ENCODE measurements around the gene GFI1B. TPM values are rescaled to one million over a fixed set of nuclear protein-coding genes. Genes with fewer than 3 reads are reported as not detected.

The GFI1B gene
- polyA plus RNA-seq, 1 experiment = not detected

- TF ChIP-seq, protein P1, sequence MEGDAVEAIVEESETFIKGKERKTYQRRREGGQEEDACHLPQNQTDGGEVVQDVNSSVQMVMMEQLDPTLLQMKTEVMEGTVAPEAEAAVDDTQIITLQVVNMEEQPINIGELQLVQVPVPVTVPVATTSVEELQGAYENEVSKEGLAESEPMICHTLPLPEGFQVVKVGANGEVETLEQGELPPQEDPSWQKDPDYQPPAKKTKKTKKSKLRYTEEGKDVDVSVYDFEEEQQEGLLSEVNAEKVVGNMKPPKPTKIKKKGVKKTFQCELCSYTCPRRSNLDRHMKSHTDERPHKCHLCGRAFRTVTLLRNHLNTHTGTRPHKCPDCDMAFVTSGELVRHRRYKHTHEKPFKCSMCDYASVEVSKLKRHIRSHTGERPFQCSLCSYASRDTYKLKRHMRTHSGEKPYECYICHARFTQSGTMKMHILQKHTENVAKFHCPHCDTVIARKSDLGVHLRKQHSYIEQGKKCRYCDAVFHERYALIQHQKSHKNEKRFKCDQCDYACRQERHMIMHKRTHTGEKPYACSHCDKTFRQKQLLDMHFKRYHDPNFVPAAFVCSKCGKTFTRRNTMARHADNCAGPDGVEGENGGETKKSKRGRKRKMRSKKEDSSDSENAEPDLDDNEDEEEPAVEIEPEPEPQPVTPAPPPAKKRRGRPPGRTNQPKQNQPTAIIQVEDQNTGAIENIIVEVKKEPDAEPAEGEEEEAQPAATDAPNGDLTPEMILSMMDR (IDR thresholded peaks at IDR 0.05; ENCODE audit: insufficient read depth, low read depth, low read length) = no peak
- Histone ChIP-seq H3K27me3 (ENCODE audit: control insufficient read depth, insufficient read depth, low read length) (no peaks in the 10 kb centered on the region; the same call in 1 of the 2 replicates), H3K36me3 (ENCODE audit: control insufficient read depth, insufficient read depth, low read length) (no peaks in the 10 kb centered on the region), H3K4me3 (ENCODE audit: low read depth, low read length) (no peak overlapping the region)
- CTCF ChIA-PET = interaction anchor here (0.8 to 0.9 kb wide), 2 partner anchors 11 to 45 kb away, joined by 3 to 4 read pairs; no protein-coding TSS in a partner anchor
- DNase-seq (ENCODE audit: low read depth) = no peak
- POLR2A ChIA-PET = no interaction called here
These were observed 32.3 kb upstream of the GFI1B start for GRCh38 chr9:132946211-132946610.

DNA sequence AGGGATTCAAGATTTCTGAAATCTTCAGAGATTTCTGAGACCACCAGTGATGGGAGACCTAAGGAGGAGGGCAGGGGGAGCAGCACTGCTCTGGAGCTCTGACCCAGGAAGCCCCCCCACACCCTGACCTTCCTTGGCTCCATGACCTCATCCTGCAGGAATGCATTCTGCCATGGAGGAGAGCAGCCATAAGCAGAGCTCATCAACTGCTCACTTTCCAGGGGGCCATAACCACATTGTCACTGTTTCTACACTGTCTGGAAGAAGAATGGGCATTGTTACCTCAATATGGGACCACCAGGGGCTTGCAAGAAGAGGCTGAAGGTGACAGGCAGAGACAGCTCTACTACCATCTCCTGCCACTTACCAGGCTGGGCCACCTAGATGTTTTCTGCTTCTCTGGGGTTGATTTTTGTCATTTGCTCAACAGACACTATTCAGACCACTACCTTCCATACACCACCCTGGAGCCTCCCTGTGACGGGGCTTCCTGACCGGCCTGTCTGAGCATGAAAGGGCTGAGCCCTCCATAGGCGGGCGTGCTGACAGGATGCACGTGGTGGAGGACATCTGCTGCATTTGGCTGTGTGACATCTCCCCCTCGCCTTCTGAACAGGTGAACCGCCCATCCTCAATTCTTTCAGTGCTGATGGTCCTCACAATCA lies 31.7 kb upstream of the GFI1B start:
- Histone ChIP-seq H3K36me3 (ENCODE audit: control insufficient read depth, insufficient read depth, low read length) (no peaks in the 10 kb centered on the region), H3K27me3 (ENCODE audit: control insufficient read depth, insufficient read depth, low read length) (no peaks in the 10 kb centered on the region; the same call in 1 of the 2 replicates), H3K4me3 (ENCODE audit: low read depth, low read length) (no peak overlapping the region)
- POLR2A ChIA-PET = no interaction called here
- CTCF ChIA-PET = interaction anchor here (0.8 to 0.9 kb wide), 2 partner anchors 11 to 45 kb away, joined by 3 to 4 read pairs; no protein-coding TSS in a partner anchor
- no peak for DNase-seq (ENCODE audit: low read depth)
- TF ChIP-seq, protein P1 (IDR thresholded peaks at IDR 0.05; ENCODE audit: insufficient read depth, low read depth, low read length) = no peak

DNA sequence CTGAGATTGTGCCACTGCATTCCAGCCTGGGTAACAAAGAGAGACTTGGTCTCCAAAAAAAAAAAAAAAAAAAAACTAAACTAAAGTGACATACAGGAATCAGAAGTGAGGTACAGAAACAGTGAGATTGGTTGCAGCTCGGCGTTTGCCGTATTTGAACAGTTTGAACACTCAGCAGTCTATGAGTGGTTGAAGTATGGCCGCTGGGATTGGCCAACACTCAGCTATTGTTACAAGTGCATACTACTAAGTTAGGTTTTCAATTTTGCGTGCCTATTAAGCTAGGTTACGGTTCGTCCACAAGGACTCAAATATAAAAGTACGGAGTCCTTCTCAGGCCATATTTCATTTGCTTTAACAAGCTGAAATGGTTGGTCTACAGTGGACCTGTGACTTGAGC lies 30.7 kb upstream of the GFI1B start:
- DNase-seq (ENCODE audit: low read depth) = no peak
- Histone ChIP-seq H3K4me3 (ENCODE audit: low read depth, low read length) (no peak overlapping the region), H3K27me3 (ENCODE audit: control insufficient read depth, insufficient read depth, low read length) (no peaks in the 10 kb centered on the region; the same call in 1 of the 2 replicates), H3K36me3 (ENCODE audit: control insufficient read depth, insufficient read depth, low read length) (no peaks in the 10 kb centered on the region)
- TF ChIP-seq, protein P1 (IDR thresholded peaks at IDR 0.05; ENCODE audit: insufficient read depth, low read depth, low read length) = no peak
- CTCF ChIA-PET = no interaction called here
- POLR2A ChIA-PET = no interaction called here

- POLR2A ChIA-PET = no interaction called here
These were observed 29.9 kb upstream of the GFI1B start for GRCh38 chr9:132948482-132949050.

DNA sequence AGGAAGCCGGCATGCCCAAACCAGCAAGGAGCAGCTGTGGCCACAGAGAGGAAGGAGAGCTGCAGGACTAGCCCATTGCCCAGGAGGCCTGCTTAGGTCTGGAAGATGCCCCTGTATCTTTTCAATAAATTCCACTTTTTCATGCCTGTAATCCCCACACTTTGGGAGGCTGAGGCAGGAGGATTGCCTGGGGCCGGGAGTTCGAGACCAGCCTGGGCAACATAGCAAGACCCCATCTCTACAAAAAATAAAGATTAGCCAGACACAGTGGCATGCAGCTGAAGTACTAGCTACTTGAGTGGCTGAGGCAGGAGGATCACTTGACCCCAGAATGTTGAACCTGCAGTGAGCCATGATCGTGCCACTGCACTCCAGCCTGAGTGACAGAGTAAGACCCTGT lies 28.8 kb upstream of the GFI1B start:
- no peaks in the 10 kb centered on the region for H3K36me3 ChIP-seq (ENCODE audit: control insufficient read depth, insufficient read depth, low read length)
- H3K27me3 ChIP-seq (ENCODE audit: control insufficient read depth, insufficient read depth, low read length) = no peaks in the 10 kb centered on the region; the same call in 1 of the 2 replicates
- no peak for DNase-seq (ENCODE audit: low read depth)
- H3K4me3 ChIP-seq (ENCODE audit: low read depth, low read length) = no peak overlapping the region
- TF ChIP-seq, protein P1 (IDR thresholded peaks at IDR 0.05; ENCODE audit: insufficient read depth, low read depth, low read length) = no peak
- ChIA-PET CTCF (no interaction called here), POLR2A (no interaction called here)

More at GRCh38 chr9:132948482-132949050, 29.9 kb upstream of the GFI1B start:
- no peak overlapping the region for H3K4me3 ChIP-seq (ENCODE audit: low read depth, low read length)
- CTCF ChIA-PET = interaction anchor here (0.6 to 1.1 kb wide), 2 partner anchors 23 to 539 kb away, joined by 3 read pairs; partner anchors contain the start of gene CFAP77
- no peaks in the 10 kb centered on the region for H3K36me3 ChIP-seq (ENCODE audit: control insufficient read depth, insufficient read depth, low read length)
- TF ChIP-seq, protein P1 (IDR thresholded peaks at IDR 0.05; ENCODE audit: insufficient read depth, low read depth, low read length) = no peak
- H3K27me3 ChIP-seq (ENCODE audit: control insufficient read depth, insufficient read depth, low read length) = no peaks in the 10 kb centered on the region; the same call in 1 of the 2 replicates
- no peak for DNase-seq (ENCODE audit: low read depth)
